K562 (cell line): ENCODE data around the gene LIN28B. TPM values are rescaled to one million over a fixed set of nuclear protein-coding genes. Genes with fewer than 3 reads are reported as not detected.

ENCODE experiments used
- ATAC-seq: fragments of 200-7000 bp; cut with Tn5 transposase; 3 replicates; pipeline ENCODE4 v1.9.1; 2020; ENCODE audit warnings: moderate library complexity
- BruUV-seq: library from RNA; stranded (reverse); fragments of 400-500 nt; replicated peaks from 2 replicates; lab custom pipeline; 2021; lab: Mats Ljungman, UMichigan
- CTCF ChIA-PET: fragments of 300-600 bp; formaldehyde crosslinking; extraction: SDS; loops from one replicate; lab custom pipeline; 2021; ENCODE audit warnings: low intra/inter-chr PET ratio; lab: Yijun Ruan, JAX
- POLR2A ChIA-PET: fragments of 300-600, 350-650 bp; sonication (Branson Sonifier 250); formaldehyde crosslinking; extraction: SDS; loops from one replicate; lab custom pipeline; 2021; ENCODE audit warnings: antibody characterized with exemption, inconsistent platforms; lab: Yijun Ruan, JAX
- DNase-seq, 4 experiments: peaks; one replicate each; pipeline versions ENCODE4 v3.0.0 to v3.0.0-alpha.2; 2011 to 2018; ENCODE audit warnings: low spot score in 3 of 4, mixed read lengths in 3 of 4; ENCODE audit errors: extremely low read depth in 1 of 4
- FAIRE-seq: peaks from 2 replicates; lab custom pipeline; 2011; peaks lifted over from hg19 to GRCh38; lab: Jason Lieb, UNC
- H2AFZ ChIP-seq: 2 replicates; pipeline ENCODE4 v1.6.0; 2011; ENCODE audit warnings: low read depth, low read length, control low read depth, inconsistent platforms
- H3K27ac ChIP-seq: fragments of 200-600 bp; 3 replicates; pipeline ENCODE4 v1.8.0; 2011; ENCODE audit warnings: low read depth, mild to moderate bottlenecking, control low read depth, inconsistent platforms, low read length, moderate library complexity, mixed read lengths; ENCODE audit errors: extremely low read depth
- H3K27me3 ChIP-seq, 2 experiments: fragments of 300-600 bp in 1 of 2; 2 replicates in 1 of 2; 3 replicates in 1 of 2; pipeline versions ENCODE4 v1.6.0 to v1.8.0; 2011; ENCODE audit warnings: inconsistent platforms in 2 of 2, low read length in 2 of 2, mild to moderate bottlenecking in 1 of 2, mixed read lengths in 1 of 2, moderate library complexity in 1 of 2; ENCODE audit not compliant: control insufficient read depth in 2 of 2, insufficient read depth in 2 of 2
- H3K36me3 ChIP-seq: fragments of 300-600 bp; 3 replicates; pipeline ENCODE4 v1.8.0; 2011; ENCODE audit warnings: mild to moderate bottlenecking, low read length, inconsistent platforms; ENCODE audit not compliant: control insufficient read depth, insufficient read depth
- H3K4me1 ChIP-seq, 2 experiments: fragments of 200-600 bp in 1 of 2; replicated peaks in 1 of 2; 2 replicates in 1 of 2; 3 replicates in 1 of 2; pipeline versions ENCODE4 v1.5.1 to v1.8.0; 2011; ENCODE audit warnings: inconsistent platforms in 2 of 2, low read length in 2 of 2, mild to moderate bottlenecking in 1 of 2, mixed read lengths in 1 of 2, moderate library complexity in 1 of 2; ENCODE audit not compliant: control insufficient read depth in 2 of 2, insufficient read depth in 2 of 2
- H3K4me2 ChIP-seq: 2 replicates; pipeline ENCODE4 v1.6.1; 2011; ENCODE audit warnings: low read length, control low read depth, inconsistent platforms, mixed read lengths; ENCODE audit not compliant: insufficient read depth
- H3K4me3 ChIP-seq: fragments of 200-600 bp; sonication (generic), shearing (Covaris generic); 2 replicates; pipeline ENCODE4 v1.5.1; 2016; ENCODE audit warnings: control low read depth, inconsistent platforms
- H3K79me2 ChIP-seq: fragments of 200-600 bp; 3 replicates; pipeline ENCODE4 v1.8.0; 2011; ENCODE audit warnings: low read length, inconsistent platforms; ENCODE audit not compliant: control insufficient read depth, insufficient read depth
- H3K9ac ChIP-seq, 2 experiments: 2 replicates each; pipeline versions ENCODE4 v1.6.0 to v1.6.1; 2011; ENCODE audit warnings: low read depth in 2 of 2, low read length in 2 of 2, control low read depth in 1 of 2, inconsistent platforms in 1 of 2, mild to moderate bottlenecking in 1 of 2, mixed read lengths in 1 of 2; ENCODE audit not compliant: insufficient read depth in 1 of 2
- H3K9me1 ChIP-seq: one replicate; pipeline ENCODE4 v1.6.0; 2011; ENCODE audit warnings: inconsistent platforms, mild to moderate bottlenecking, low read length, moderate library complexity; ENCODE audit not compliant: control insufficient read depth, insufficient read depth
- H3K9me3 ChIP-seq: replicated peaks from 2 replicates; pipeline ENCODE4 v1.5.1; 2011; ENCODE audit warnings: low read depth, low read length, inconsistent platforms; ENCODE audit not compliant: control insufficient read depth, insufficient read depth
- H4K20me1 ChIP-seq: replicated peaks from 2 replicates; pipeline ENCODE4 v1.6.1; 2011; ENCODE audit warnings: low read length, inconsistent platforms, mixed read lengths; ENCODE audit not compliant: control insufficient read depth, insufficient read depth
- CREM ChIP-seq: IDR thresholded peaks from 2 replicates; pipeline ENCODE4 v1.6.1; 2014; ENCODE audit warnings: antibody characterized with exemption, low read depth
- CTCF ChIP-seq, 3 experiments: IDR thresholded peaks in 2 of 3; conservative IDR thresholded peaks in 1 of 3; 2 replicates each; pipeline ENCODE4 v1.5.1; 2011 to 2012; ENCODE audit warnings: low read length in 3 of 3, mild to moderate bottlenecking in 3 of 3, control low read depth in 2 of 3, improper control_type of control experiment in 1 of 3, inconsistent platforms in 1 of 3, low read depth in 1 of 3, mixed read lengths in 1 of 3, moderate library complexity in 1 of 3; ENCODE audit not compliant: insufficient read depth in 2 of 3
- FOS ChIP-seq: IDR thresholded peaks from 3 replicates; pipeline ENCODE4 v1.6.1; 2011; ENCODE audit not compliant: insufficient read length; ENCODE audit errors: extremely low read depth
- KDM2B ChIP-seq: fragments of 250-450 bp; sonication (Bioruptor Pico); IDR thresholded peaks from 2 replicates; pipeline ENCODE4 v1.8.0; 2021; ENCODE audit warnings: mild to moderate bottlenecking, moderate library complexity
- MAZ ChIP-seq, 2 experiments: fragments of 450-650 bp in 1 of 2; sonication (generic) in 1 of 2; formaldehyde crosslinking; IDR thresholded peaks in 1 of 2; conservative IDR thresholded peaks in 1 of 2; 2 replicates each; pipeline versions ENCODE4 v1.4.0 to v1.5.0; 2020; ENCODE audit warnings: mild to moderate bottlenecking in 1 of 2, missing genetic modification reagents in 1 of 2
- NFE2 ChIP-seq: IDR thresholded peaks from 2 replicates; pipeline ENCODE4 v1.6.1; 2014; ENCODE audit warnings: antibody characterized with exemption, low read depth
- PTTG1 ChIP-seq: fragments of 450-650 bp; IDR thresholded peaks from 2 replicates; pipeline ENCODE4 v1.6.1; 2016; ENCODE audit warnings: low read depth, mild to moderate bottlenecking, missing genetic modification characterization, missing compliant biosample characterization
- RBM25 ChIP-seq: fragments of 200-400 bp; formaldehyde crosslinking; IDR thresholded peaks from 2 replicates; pipeline ENCODE4 v1.6.1; 2018; ENCODE audit warnings: low read length, low read depth, moderate library complexity; ENCODE audit not compliant: severe bottlenecking
- ZBTB9 ChIP-seq: fragments of 450-650 bp; formaldehyde crosslinking; IDR thresholded peaks from 2 replicates; pipeline ENCODE4 v1.4.0; 2020; ENCODE audit warnings: mild to moderate bottlenecking, moderate library complexity
- ZNF23 ChIP-seq: fragments of 250-450 bp; sonication (Bioruptor Pico); IDR thresholded peaks from 2 replicates; pipeline ENCODE4 v1.4.0; 2020; ENCODE audit warnings: mild to moderate bottlenecking
- ZNF316 ChIP-seq: fragments of 450-650 bp; IDR thresholded peaks from 2 replicates; pipeline ENCODE4 v1.6.1; 2016
- ZNF384 ChIP-seq: IDR thresholded peaks from 2 replicates; pipeline ENCODE4 v1.6.1; 2012; ENCODE audit warnings: low read depth, low read length, improper control_type of control experiment
- WGBS: fragments of 100-300 bp; shearing (Covaris generic); methylation state at CpG from one replicate; pipeline ENCODE4 v1.1.6; 2016; ENCODE audit warnings: low coverage, mixed read lengths; ENCODE audit not compliant: insufficient coverage; ENCODE audit errors: missing lambda C conversion rate; 5-methylcytosine and 5-hydroxymethylcytosine counted together
- in situ Hi-C: fragments of 300-500 bp; cut with MboI; formaldehyde crosslinking; loops from 4 replicates; pipeline ENCODE4 v1.15.0; 2018; ENCODE audit warnings: inconsistent platforms, mixed read lengths
- intact Hi-C: fragments of 100-400 bp; cut with micrococcal nuclease; formaldehyde crosslinking; loops from 2 replicates; pipeline ENCODE4 v1.14.2; 2022
- polyA plus RNA-seq, 8 experiments: library from polyadenylated mRNA; depleted of rRNA in 4 of 8; stranded (reverse) in 5 of 8; unstranded in 3 of 8; fragments of >200 nt; fragmentation: Nextera tagmentation in 2 of 8; fragmentation: Illumina TruSeq in 1 of 8; extraction: Ambion mirVana in 2 of 8; extraction: Trizol in 1 of 8; gene quantifications; 2 replicates each; pipeline versions ENCODE4 v1.2.1 to v1.2.3, GENCODE V29; 2011 to 2014; ENCODE audit warnings: inconsistent platforms in 1 of 8, missing spikeins in 1 of 8
- total RNA-seq, 7 experiments: library from RNA; depleted of rRNA in 6 of 7; stranded (reverse); fragments of >200 nt in 6 of 7; fragmentation: Illumina TruSeq in 2 of 7; extraction: Trizol in 2 of 7; gene quantifications; 2 replicates each; pipeline versions ENCODE4 v1.2.1 to v1.2.3, GENCODE V29; 2011 to 2021; ENCODE audit warnings: low replicate concordance in 1 of 7
- TF ChIP-seq, protein P1 (sequence below): sonication (generic); formaldehyde crosslinking; IDR thresholded peaks from 2 replicates; pipeline ENCODE4 v1.9.0; 2022; ENCODE audit warnings: mild to moderate bottlenecking, missing genetic modification reagents

The LIN28B gene
- total and polyA plus RNA-seq, 9 of the 15 experiments (the other 6 are each of a cell fraction or from before 2014, with no cell fraction given), result 20.9 to 77.3 (median 42.1) TPM

GRCh38 chr6:104928141-104928540 is 28.8 kb upstream of the LIN28B start:
- in situ Hi-C loops (loop anchor here (10.0 kb wide), 1 partner anchor 487 kb away; no protein-coding TSS in a partner anchor), intact Hi-C loops (no loop called here)
- no TSS peak for BruUV-seq
- FAIRE-seq (no peak), DNase-seq (no peak), ATAC-seq (no peak)
- Histone ChIP-seq H3K27me3 (no peaks in the 10 kb centered on the region; a peak in 1 of 5 replicates), H3K36me3 (no peaks in the 10 kb centered on the region), H3K4me3 (no peak overlapping the region), H3K79me2 (no peaks in the 10 kb centered on the region), H3K9me1 (no peaks in the 10 kb centered on the region), H3K4me1 (no peaks in the 10 kb centered on the region), H3K9me3 (no peaks in the 10 kb centered on the region), H3K4me2 (no peak overlapping the region), H3K9ac (no peak overlapping the region), H3K27ac (no peak overlapping the region), H2AFZ (no peak overlapping the region), H4K20me1 (no peaks in the 10 kb centered on the region)
- 10% methylated on average over 3 of the region's 3 CpGs for WGBS
- ChIA-PET POLR2A (interaction anchor here (0.6 to 0.7 kb wide), 2 partner anchors 11 to 185 kb away, joined by 3 read pairs; no protein-coding TSS in a partner anchor), CTCF (no interaction called here)
- TF ChIP-seq ZBTB9 (no peak), PTTG1 (tag) (no peak), KDM2B (CRISPR knock-in tag) (no peak)

- H3K9me1 ChIP-seq, result no peaks in the 10 kb centered on the region
- no peaks in the 10 kb centered on the region for H3K9me3 ChIP-seq
- intact Hi-C loops (no loop called here), in situ Hi-C loops (loop anchor here (10.0 kb wide), 1 partner anchor 485 kb away; no protein-coding TSS in a partner anchor)
- no peak for FAIRE-seq
- no peak for DNase-seq
- H3K36me3 ChIP-seq, result no peaks in the 10 kb centered on the region
- no TSS peak for BruUV-seq
- POLR2A ChIA-PET, result interaction anchor here (1.6 kb wide), 1 partner anchor 9 kb away, joined by 7 read pairs; no protein-coding TSS in a partner anchor
- no peak overlapping the region for H3K27ac ChIP-seq
- no peak overlapping the region for H2AFZ ChIP-seq
- TF ChIP-seq ZNF316 (peak; percentile 17; the same call in 1 of the 2 replicates), MAZ (CRISPR knock-in tag; conservative IDR thresholded peaks at IDR 0.05 in 1 of 2, IDR thresholded peaks at IDR 0.05 in 1 of 2) (no peak), CREM (no peak), CTCF (IDR thresholded peaks at IDR 0.05 in 2 of 3, conservative IDR thresholded peaks at IDR 0.05 in 1 of 3; ENCODE audit: insufficient read depth in 2 of 3, low read depth in 1 of 3, low read length in 3 of 3) (no peak), NFE2 (peak; percentile 63), RBM25 (peak; percentile 22), ZNF384 (peak; percentile 66), FOS (no peak), ZNF23 (CRISPR knock-in tag) (no peak)
- TF ChIP-seq, protein P1, sequence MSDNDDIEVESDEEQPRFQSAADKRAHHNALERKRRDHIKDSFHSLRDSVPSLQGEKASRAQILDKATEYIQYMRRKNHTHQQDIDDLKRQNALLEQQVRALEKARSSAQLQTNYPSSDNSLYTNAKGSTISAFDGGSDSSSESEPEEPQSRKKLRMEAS, result no peak
- peak; percentile 62 for ATAC-seq
- H3K27me3 ChIP-seq, result no peaks in the 10 kb centered on the region; a peak in 1 of 5 replicates
- no peaks in the 10 kb centered on the region for H3K4me1 ChIP-seq
- CTCF ChIA-PET, result no interaction called here
- no peak overlapping the region for H3K4me3 ChIP-seq
- H3K79me2 ChIP-seq, result no peaks in the 10 kb centered on the region
- H3K9ac ChIP-seq, result no peak overlapping the region
- no peaks in the 10 kb centered on the region for H4K20me1 ChIP-seq
- 9% methylated on average over 4 of the region's 5 CpGs for whole genome bisulfite sequencing
- H3K4me2 ChIP-seq, result no peak overlapping the region
These were observed 27.6 kb upstream of the LIN28B start for GRCh38 chr6:104929353-104929752.
